HL-60/S4 (cell line): ENCODE results near the gene CGB7.

Source experiments
- in situ Hi-C: fragments of 300-500 bp; cut with MboI; formaldehyde crosslinking; loops from 2 replicates; pipeline ENCODE4 v1.14.3; 2022; ENCODE audit warnings: low sequenced_read_pairs

CGB7 gene

GRCh38 chr19:49057636-49058234 is at the start of gene CGB7:
Gene CGB7, minus strand, starts transcription at chr19:49057749. Its CDS starts 2,374 bp downstream, at chr19:49055375.
- in situ Hi-C loops: no loop called here

GRCh38 chr19:49106648-49107135 is 49.1 kb upstream of the CGB7 start:
- in situ Hi-C loops: no loop called here

DNA sequence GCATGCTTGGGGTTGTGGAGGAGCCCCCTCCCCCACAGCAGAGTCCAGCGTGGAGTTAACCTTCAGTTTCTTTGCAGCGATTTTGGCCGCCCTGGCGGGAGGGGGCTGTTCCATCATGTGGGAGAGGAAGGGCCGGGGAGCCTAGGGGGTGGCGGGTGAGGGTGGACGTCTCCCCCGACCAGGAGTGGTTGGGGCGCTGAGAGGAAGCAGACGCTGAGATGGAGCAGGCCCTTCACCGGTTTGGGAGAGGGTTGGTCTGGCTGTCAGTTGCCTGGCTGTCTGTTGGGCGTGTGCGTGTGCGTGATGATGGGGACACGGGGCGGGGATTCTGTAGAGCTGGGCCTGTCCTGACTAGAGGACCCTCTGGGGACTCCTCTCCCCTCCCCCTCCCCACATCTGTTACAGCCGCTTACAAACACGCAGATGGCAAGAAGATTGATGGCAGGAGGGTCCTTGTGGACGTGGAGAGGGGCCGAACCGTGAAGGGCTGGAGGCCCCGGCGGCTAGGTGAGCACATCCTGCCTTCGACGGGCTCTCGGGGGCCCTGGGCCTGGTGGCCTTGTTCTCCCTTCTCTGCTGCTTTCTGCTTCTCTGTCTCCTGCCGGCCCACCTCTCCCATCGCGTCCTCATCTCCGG is 46.8 kb upstream of the CGB7 start:
- in situ Hi-C loops: no loop called here

- in situ Hi-C loops: no loop called here
Observed at GRCh38 chr19:49103331-49104085, 46.0 kb upstream of the CGB7 start.

DNA sequence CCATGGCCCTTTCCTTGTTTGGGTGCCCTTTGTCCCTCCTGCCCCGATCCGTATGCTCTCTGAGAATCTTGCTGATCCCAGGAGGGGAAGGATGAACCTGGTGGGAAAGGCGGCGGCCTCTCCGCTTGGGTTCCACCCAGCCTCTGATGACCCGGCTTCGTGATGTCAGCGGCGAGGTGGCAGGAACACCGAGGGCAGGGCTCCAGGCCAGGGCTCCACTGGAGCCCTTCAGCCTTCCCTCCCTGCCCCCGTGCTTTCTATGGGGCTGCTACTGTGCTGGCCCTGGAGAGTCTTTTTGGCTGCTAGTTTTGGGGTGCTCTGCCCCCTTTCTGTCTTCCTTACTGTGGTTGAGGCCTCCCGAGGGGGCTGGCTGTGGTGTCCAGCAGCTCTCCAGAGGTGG is 44.8 kb upstream of the CGB7 start:
- in situ Hi-C loops: no loop called here

DNA sequence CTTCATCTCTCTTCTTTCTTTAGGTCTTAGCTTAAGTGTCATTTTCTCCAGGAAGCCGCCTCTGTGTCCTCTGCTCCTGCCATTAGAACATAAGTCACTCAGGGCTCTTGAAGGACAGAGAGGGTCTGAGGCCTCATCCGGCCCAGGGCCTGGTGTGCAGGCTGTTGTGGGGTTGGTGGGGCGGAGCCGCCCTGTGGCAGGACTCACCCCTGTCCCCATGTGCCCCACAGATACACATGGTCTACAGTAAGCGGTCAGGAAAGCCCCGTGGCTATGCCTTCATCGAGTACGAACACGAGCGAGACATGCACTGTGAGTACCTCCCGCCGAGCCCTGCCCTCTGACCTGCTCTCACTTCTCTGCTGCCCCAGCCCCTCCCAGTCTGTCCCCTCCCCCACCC is 43.6 kb upstream of the CGB7 start:
- in situ Hi-C loops: no loop called here

GRCh38 chr19:49098795-49099194 is 41.2 kb upstream of the CGB7 start:
- in situ Hi-C loops: loop anchor here (5.0 kb wide), 1 partner anchor 104 kb away; no protein-coding TSS in a partner anchor

- in situ Hi-C loops: loop anchor here (5.0 kb wide), 1 partner anchor 105 kb away; no protein-coding TSS in a partner anchor
Observed at GRCh38 chr19:49097453-49098288, 40.1 kb upstream of the CGB7 start.

DNA sequence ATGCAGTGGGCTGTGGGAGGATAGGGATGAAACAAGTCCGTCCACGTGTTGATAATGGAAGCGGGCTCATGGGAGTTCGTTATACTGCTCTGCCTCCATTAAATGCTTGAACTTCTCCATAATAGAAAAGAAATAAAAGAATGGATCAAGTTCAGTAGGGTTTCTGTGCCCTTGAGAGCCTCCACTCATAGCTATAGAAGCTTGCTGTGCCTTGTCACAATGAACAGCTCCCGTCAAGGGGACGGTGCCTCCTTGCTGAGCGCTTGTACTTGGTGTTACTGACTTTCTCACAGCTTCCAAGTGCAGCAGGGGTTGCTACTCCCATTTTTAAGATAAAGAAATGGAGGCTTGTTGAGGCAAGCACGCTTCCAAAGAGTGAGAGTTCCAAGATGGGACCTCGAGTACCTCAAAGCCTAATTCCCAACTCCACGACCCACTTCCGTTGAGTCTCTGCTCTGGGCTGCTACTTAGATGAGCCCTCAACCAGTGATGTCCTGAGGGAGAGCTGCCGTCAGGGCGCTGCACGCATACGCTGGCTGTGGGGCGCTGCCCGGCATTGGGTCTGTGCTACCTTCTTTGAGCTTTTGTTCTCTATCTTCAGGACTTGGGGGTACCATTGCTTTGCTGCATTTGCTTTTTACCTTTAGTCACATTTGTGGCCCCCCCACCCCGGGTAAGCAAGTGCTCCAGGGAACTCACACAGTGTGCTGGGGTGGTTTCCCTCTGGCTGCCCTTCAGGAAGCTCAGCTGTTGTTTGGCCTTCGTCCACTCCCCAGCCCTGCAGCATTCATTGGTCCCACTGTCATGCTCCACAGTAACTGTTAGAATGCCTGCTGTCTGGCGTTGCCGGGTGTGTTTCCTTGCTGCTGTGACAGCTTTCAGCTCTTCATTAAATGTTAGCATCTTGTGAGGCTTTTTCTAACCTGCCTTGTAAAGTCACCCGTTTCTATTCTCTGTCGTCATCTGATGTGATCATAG is 37.2 kb upstream of the CGB7 start:
- in situ Hi-C loops: loop anchor here (5.0 kb wide), 1 partner anchor 108 kb away; no protein-coding TSS in a partner anchor

- in situ Hi-C loops: no loop called here
Observed at GRCh38 chr19:49092686-49093085, 35.1 kb upstream of the CGB7 start.

GRCh38 chr19:49091391-49092038 is 34.0 kb upstream of the CGB7 start:
- in situ Hi-C loops: no loop called here

- in situ Hi-C loops: no loop called here
Observed at GRCh38 chr19:49086296-49086695, 28.7 kb upstream of the CGB7 start.

DNA sequence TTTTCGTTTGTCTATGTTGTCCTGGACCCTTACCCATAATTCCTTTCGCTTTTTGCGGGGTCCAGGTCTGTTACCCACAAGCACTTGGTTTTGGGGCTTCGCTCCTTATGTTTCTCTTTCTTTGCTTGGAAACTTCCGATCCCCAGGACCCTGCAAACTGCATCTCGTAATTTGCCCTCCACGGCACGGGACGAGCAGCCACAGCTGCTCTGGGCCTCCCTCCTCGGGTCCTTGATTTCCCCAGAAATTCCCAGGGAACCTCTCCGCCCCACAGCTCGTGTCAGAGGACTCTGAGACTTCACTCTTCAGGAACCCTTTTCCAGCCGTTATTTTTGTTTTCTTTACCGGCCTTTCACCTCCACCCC is 28.3 kb upstream of the CGB7 start:
- in situ Hi-C loops: no loop called here

- in situ Hi-C loops: no loop called here
Observed at GRCh38 chr19:49085020-49085867, 27.7 kb upstream of the CGB7 start, which contains the start of gene SNRNP70. Gene SNRNP70, plus strand, starts transcription at chr19:49085451. Its CDS starts 964 bp downstream, at chr19:49086415.

- in situ Hi-C loops: no loop called here
Observed at GRCh38 chr19:49084206-49085019, 26.9 kb upstream of the CGB7 start.

- in situ Hi-C loops: no loop called here
Observed at GRCh38 chr19:49081273-49081672, 23.7 kb upstream of the CGB7 start.

GRCh38 chr19:49080392-49080791 is 22.8 kb upstream of the CGB7 start:
- in situ Hi-C loops: no loop called here
